HEK293 (cell line): ENCODE data around the gene EXOSC5.
A peak's percentile ranks its signal among the peaks of the same experiment; 100 is the strongest.

Source experiments
- CTCF ChIA-PET: fragments of 350-600 bp; formaldehyde crosslinking; extraction: SDS; loops from one replicate; lab custom pipeline; 2021; ENCODE audit warnings: antibody characterized with exemption; lab: Yijun Ruan, JAX
- POLR2A ChIA-PET: fragments of 300-600 bp; formaldehyde crosslinking; extraction: SDS; loops from one replicate; lab custom pipeline; 2020; ENCODE audit warnings: antibody characterized with exemption, inconsistent platforms; lab: Yijun Ruan, JAX
- H3K27ac ChIP-seq: fragments of 200-500 bp; sonication (Bioruptor generic); 2 replicates; pipeline ENCODE4 v1.5.1; 2014; ENCODE audit warnings: low read depth, low read length, control low read depth, inconsistent platforms; ENCODE audit errors: extremely low read depth
- H3K36me3 ChIP-seq, 2 experiments: fragments of 200-500 bp in 1 of 2; sonication (Bioruptor generic) in 1 of 2; 1 replicate in 1 of 2; 2 replicates in 1 of 2; pipeline ENCODE4 v1.5.1; 2014 to 2017; ENCODE audit warnings: inconsistent platforms in 2 of 2, low read length in 2 of 2; ENCODE audit not compliant: control insufficient read depth in 2 of 2, insufficient read depth in 1 of 2
- H3K4me1 ChIP-seq: fragments of 200-500 bp; sonication (Bioruptor generic); 2 replicates; pipeline ENCODE4 v1.5.1; 2014; ENCODE audit warnings: mild to moderate bottlenecking, low read length, inconsistent platforms; ENCODE audit not compliant: control insufficient read depth, insufficient read depth
- H3K4me3 ChIP-seq: 2 replicates; pipeline ENCODE4 v1.5.1; 2011; ENCODE audit warnings: low read depth, mild to moderate bottlenecking, control low read depth, low read length, moderate library complexity
- H3K9me3 ChIP-seq: fragments of 200-500 bp; sonication (Bioruptor generic); 2 replicates; pipeline ENCODE4 v1.5.1; 2014; ENCODE audit warnings: low read depth, low read length, inconsistent platforms; ENCODE audit not compliant: control insufficient read depth, insufficient read depth
- ATF2 ChIP-seq: fragments of 450-650 bp; formaldehyde crosslinking; IDR thresholded peaks from 2 replicates; pipeline ENCODE4 v1.5.1; 2016; ENCODE audit warnings: missing biosample characterization, missing genetic modification characterization, low read depth
- EGR2 ChIP-seq: fragments of 450-650 bp; formaldehyde crosslinking; IDR thresholded peaks from 2 replicates; pipeline ENCODE4 v1.5.1; 2016; ENCODE audit warnings: low read depth, missing biosample characterization, missing genetic modification characterization
- HOXD13 ChIP-seq: sonication (generic); formaldehyde crosslinking; IDR thresholded peaks from 2 replicates; pipeline ENCODE4 v1.8.0; 2022; ENCODE audit warnings: missing genetic modification reagents, borderline replicate concordance
- PRDM1 ChIP-seq: fragments of 450-650 bp; formaldehyde crosslinking; IDR thresholded peaks from 2 replicates; pipeline ENCODE4; 2016; ENCODE audit warnings: missing biosample characterization, missing genetic modification characterization
- RBAK ChIP-seq: fragments of 450-650 bp; formaldehyde crosslinking; IDR thresholded peaks from 2 replicates; pipeline ENCODE4 v1.5.1; 2016; ENCODE audit warnings: missing biosample characterization, missing genetic modification characterization
- SCRT2 ChIP-seq: fragments of 450-650 bp; formaldehyde crosslinking; IDR thresholded peaks from 2 replicates; pipeline ENCODE4 v1.5.1; 2016; ENCODE audit warnings: missing biosample characterization, missing genetic modification characterization
- ZFHX2 ChIP-seq: fragments of 450-650 bp; formaldehyde crosslinking; conservative IDR thresholded peaks from 2 replicates; pipeline ENCODE4 v1.5.1; 2016; ENCODE audit warnings: missing biosample characterization, missing genetic modification characterization
- ZNF2 ChIP-seq: fragments of 450-650 bp; formaldehyde crosslinking; IDR thresholded peaks from 2 replicates; pipeline ENCODE4 v1.5.1; 2016; ENCODE audit warnings: missing biosample characterization, missing genetic modification characterization
- ZNF202 ChIP-seq: fragments of 450-650 bp; formaldehyde crosslinking; IDR thresholded peaks from 2 replicates; pipeline ENCODE4 v1.5.1; 2016; ENCODE audit warnings: missing biosample characterization, missing genetic modification characterization, borderline replicate concordance
- ZNF239 ChIP-seq: fragments of 450-650 bp; formaldehyde crosslinking; IDR thresholded peaks from 2 replicates; pipeline ENCODE4 v1.5.1; 2016; ENCODE audit warnings: missing biosample characterization, missing genetic modification characterization
- ZNF248 ChIP-seq: fragments of 450-650 bp; formaldehyde crosslinking; IDR thresholded peaks from 2 replicates; pipeline ENCODE4 v1.5.1; 2017; ENCODE audit warnings: missing biosample characterization, missing genetic modification characterization
- ZNF280D ChIP-seq: fragments of 450-650 bp; formaldehyde crosslinking; IDR thresholded peaks from 2 replicates; pipeline ENCODE4 v1.5.1; 2016; ENCODE audit warnings: missing biosample characterization, missing genetic modification characterization
- ZNF341 ChIP-seq: fragments of 450-650 bp; formaldehyde crosslinking; IDR thresholded peaks from 2 replicates; pipeline ENCODE4; 2016; ENCODE audit warnings: low read depth, missing biosample characterization, missing genetic modification characterization
- ZNF366 ChIP-seq: fragments of 450-650 bp; formaldehyde crosslinking; conservative IDR thresholded peaks from 2 replicates; pipeline ENCODE4 v1.5.1; 2016; ENCODE audit warnings: missing biosample characterization, missing genetic modification characterization
- ZNF501 ChIP-seq: fragments of 450-650 bp; formaldehyde crosslinking; IDR thresholded peaks from 2 replicates; pipeline ENCODE4 v1.5.1; 2016; ENCODE audit warnings: missing biosample characterization, missing genetic modification characterization
- ZNF571 ChIP-seq: fragments of 450-650 bp; formaldehyde crosslinking; IDR thresholded peaks from 2 replicates; pipeline ENCODE4 v1.5.0; 2017; ENCODE audit warnings: missing biosample characterization, missing genetic modification characterization
- ZNF626 ChIP-seq: fragments of 450-650 bp; sonication (Bioruptor Pico); formaldehyde crosslinking; IDR thresholded peaks from 2 replicates; pipeline ENCODE4 v1.5.1; 2018; ENCODE audit warnings: missing biosample characterization, missing genetic modification characterization, inconsistent platforms
- ZNF658 ChIP-seq: fragments of 450-650 bp; formaldehyde crosslinking; IDR thresholded peaks from 2 replicates; pipeline ENCODE4; 2016; ENCODE audit warnings: missing biosample characterization, missing genetic modification characterization
- ZNF670 ChIP-seq: fragments of 450-650 bp; formaldehyde crosslinking; IDR thresholded peaks from 2 replicates; pipeline ENCODE4 v1.5.1; 2016; ENCODE audit warnings: missing biosample characterization, missing genetic modification characterization, low read depth
- ZSCAN4 ChIP-seq: fragments of 450-650 bp; formaldehyde crosslinking; IDR thresholded peaks from 2 replicates; pipeline ENCODE4 v1.5.1; 2017; ENCODE audit warnings: missing biosample characterization, missing genetic modification characterization

Gene EXOSC5

GRCh38 chr19:41402010-41402409, 4.9 kb upstream of the EXOSC5 start:
- H3K4me3 ChIP-seq: no peak overlapping the region
- H3K4me1 ChIP-seq: peaks cover 9% of the 10 kb centered on the region; the same call in 1 of the 2 replicates
- POLR2A ChIA-PET: no interaction called here
- CTCF ChIA-PET: interaction anchor here (0.9 to 1.2 kb wide), 2 partner anchors 31 to 34 kb away, joined by 3 to 5 read pairs; no protein-coding TSS in a partner anchor
- H3K9me3 ChIP-seq: no peaks in the 10 kb centered on the region
- H3K36me3 ChIP-seq: no peaks in the 10 kb centered on the region
- TF ChIP-seq ZNF501: no peak
- peak; percentile 58 for TF ChIP-seq ZFHX2 (tag by site-specific recombination)
- TF ChIP-seq EGR2 (tag by site-specific recombination): peak; percentile 62
- no peak overlapping the region for H3K27ac ChIP-seq

GRCh38 chr19:41401483-41401882, 4.3 kb upstream of the EXOSC5 start:
- peaks cover 10% of the 10 kb centered on the region; the same call in 1 of the 2 replicates for H3K4me1 ChIP-seq
- no peak overlapping the region for H3K27ac ChIP-seq
- CTCF ChIA-PET: no interaction called here
- TF ChIP-seq ZNF239 (tag by site-specific recombination) (no peak), ZNF670 (tag by site-specific recombination) (no peak), ZSCAN4 (tag by site-specific recombination) (no peak), ZNF341 (tag by site-specific recombination) (no peak), ZNF626 (tag by site-specific recombination) (no peak), ZNF658 (tag by site-specific recombination) (no peak), HOXD13 (CRISPR knock-in tag) (no peak), ZNF2 (tag by site-specific recombination) (no peak), ATF2 (tag by site-specific recombination) (no peak), RBAK (no peak), ZNF280D (tag by site-specific recombination) (no peak), ZNF202 (tag by site-specific recombination) (no peak), ZNF248 (tag by site-specific recombination) (no peak)
- TF ChIP-seq, all 188 proteins: peak for 0
- Histone ChIP-seq H3K36me3 (no peaks in the 10 kb centered on the region), H3K4me3 (no peak overlapping the region), H3K9me3 (no peaks in the 10 kb centered on the region)
- POLR2A ChIA-PET: interaction anchor here (1.6 kb wide), 1 partner anchor 8 kb away, joined by 3 read pairs; no protein-coding TSS in a partner anchor

GRCh38 chr19:41399525-41399924, 2.4 kb upstream of the EXOSC5 start:
- POLR2A ChIA-PET: interaction anchor here (1.4 to 1.6 kb wide), 2 partner anchors 9 to 40 kb away, joined by 3 to 8 read pairs; partner anchors contain the start of gene DMAC2

More at GRCh38 chr19:41399525-41399924, 2.4 kb upstream of the EXOSC5 start:
- H3K9me3 ChIP-seq: no peaks in the 10 kb centered on the region
- H3K36me3 ChIP-seq: no peaks in the 10 kb centered on the region
- peaks cover 11% of the 10 kb centered on the region; the same call in 1 of the 2 replicates for H3K4me1 ChIP-seq
- TF ChIP-seq ZNF366 (tag by site-specific recombination): peak; percentile 58
- TF ChIP-seq SCRT2 (tag by site-specific recombination): no peak
- peak; percentile 98 for TF ChIP-seq PRDM1 (tag by site-specific recombination)
- 0 out of 2 replicates have a peak, but pooled peaks have one; percentile 32 for TF ChIP-seq ZNF571
- no peak overlapping the region for H3K4me3 ChIP-seq
- CTCF ChIA-PET: interaction anchor here (1.0 to 1.6 kb wide), 3 partner anchors 9 to 164 kb away, joined by 3 to 9 read pairs (median 4); no protein-coding TSS in a partner anchor
- H3K27ac ChIP-seq: no peak overlapping the region
